Progenitor cell of endocrine pancreas (in vitro differentiated cells): ENCODE measurements around the gene SUSD3. TPM values are rescaled to one million over a fixed set of nuclear protein-coding genes. Genes with fewer than 3 reads are reported as not detected.
"Not testable (repeated sequence)": the region's sequence is repeated elsewhere in the genome, so short reads cannot be mapped to it uniquely, and the experiment has no call there.

Experiments
- DNase-seq: peaks from one replicate; pipeline ENCODE4 v3.0.0; 2021; ENCODE audit warnings: low spot score; ENCODE audit not compliant: unreplicated experiment
- H3K27ac Mint-ChIP-seq: 2 replicates; pipeline ENCODE4 v1.8.0; 2021; ENCODE audit warnings: mild to moderate bottlenecking, moderate library complexity, mixed read lengths
- H3K27me3 Mint-ChIP-seq: 2 replicates; pipeline ENCODE4 v1.8.0; 2021; ENCODE audit warnings: mixed read lengths
- H3K36me3 Mint-ChIP-seq: 2 replicates; pipeline ENCODE4 v1.8.0; 2022; ENCODE audit warnings: mixed read lengths; ENCODE audit not compliant: insufficient read depth
- H3K4me1 Mint-ChIP-seq: 2 replicates; pipeline ENCODE4 v1.8.0; 2021; ENCODE audit warnings: low read depth, mixed read lengths
- H3K4me3 Mint-ChIP-seq: 2 replicates; pipeline ENCODE4 v1.8.0; 2021; ENCODE audit warnings: low read depth, mild to moderate bottlenecking, moderate library complexity, mixed read lengths
- H3K9me3 Mint-ChIP-seq: 2 replicates; pipeline ENCODE4 v1.8.0; 2021; ENCODE audit warnings: low read depth, mixed read lengths
- CTCF ChIP-seq: fragments of 200-600 bp; sonication (generic); IDR thresholded peaks from one replicate; pipeline ENCODE4 v1.5.0; 2021; ENCODE audit warnings: antibody characterized with exemption, mild to moderate bottlenecking; ENCODE audit not compliant: unreplicated experiment
- total RNA-seq: library from RNA; stranded (reverse); gene quantifications from 2 replicates; pipeline ENCODE4 v1.2.1, GENCODE V29; 2021

The SUSD3 gene
- total RNA-seq, 1 donor from 2014 or later = 0.43 TPM

- no peak for DNase-seq
- H3K36me3 Mint-ChIP-seq = peaks cover 6% of the 10 kb centered on the region
- TF ChIP-seq CTCF = no peak
- H3K4me1 Mint-ChIP-seq = no peaks in the 10 kb centered on the region
- no peaks in the 10 kb centered on the region for H3K9me3 Mint-ChIP-seq
- H3K4me3 Mint-ChIP-seq = no peak overlapping the region
- H3K27me3 Mint-ChIP-seq = no peaks in the 10 kb centered on the region
- no peak overlapping the region for H3K27ac Mint-ChIP-seq
Measured at GRCh38 chr9:93012963-93013855, 45.3 kb upstream of the SUSD3 start.

- Mint-ChIP-seq H3K4me1 (no peaks in the 10 kb centered on the region), H3K36me3 (peaks cover 6% of the 10 kb centered on the region), H3K27ac (no peak overlapping the region), H3K4me3 (no peak overlapping the region), H3K27me3 (no peaks in the 10 kb centered on the region), H3K9me3 (no peaks in the 10 kb centered on the region)
- DNase-seq = no peak
- no peak for TF ChIP-seq CTCF
Measured at GRCh38 chr9:93013856-93014582, 44.5 kb upstream of the SUSD3 start.

- DNase-seq, H3K4me1 Mint-ChIP-seq, H3K4me3 Mint-ChIP-seq, H3K27me3 Mint-ChIP-seq, H3K27ac Mint-ChIP-seq, H3K9me3 Mint-ChIP-seq, H3K36me3 Mint-ChIP-seq: not testable (repeated sequence)
Measured at GRCh38 chr9:93015190-93015589, 43.3 kb upstream of the SUSD3 start.

- TF ChIP-seq CTCF = no peak
- no peak overlapping the region for H3K27ac Mint-ChIP-seq
- H3K27me3 Mint-ChIP-seq = no peaks in the 10 kb centered on the region
- H3K4me1 Mint-ChIP-seq = no peaks in the 10 kb centered on the region
- no peaks in the 10 kb centered on the region for H3K9me3 Mint-ChIP-seq
- no peak for DNase-seq
- no peak overlapping the region for H3K4me3 Mint-ChIP-seq
- peaks cover 9% of the 10 kb centered on the region for H3K36me3 Mint-ChIP-seq
Measured at GRCh38 chr9:93017621-93018020, 40.9 kb upstream of the SUSD3 start.

- Mint-ChIP-seq H3K27me3 (no peaks in the 10 kb centered on the region), H3K4me1 (no peaks in the 10 kb centered on the region), H3K4me3 (no peak overlapping the region), H3K9me3 (no peaks in the 10 kb centered on the region), H3K36me3 (peaks cover 4% of the 10 kb centered on the region), H3K27ac (no peak overlapping the region)
- no peak for DNase-seq
- no peak for TF ChIP-seq CTCF
Measured at GRCh38 chr9:93020151-93020550, 38.4 kb upstream of the SUSD3 start.
